ENCODE measurements around the gene CACNA1I. TPM values are rescaled to one million over a fixed set of nuclear protein-coding genes. Genes with fewer than 3 reads are reported as not detected.

The CACNA1I gene
- total RNA-seq, 2 experiments from 2014 or later = 0.36 to 0.57 TPM

- no peak for DNase-seq
- intact Hi-C loops (cut with micrococcal nuclease) = no loop called here
- H3K4me3 Mint-ChIP-seq = no peak overlapping the region
- no peak overlapping the region for H3K27ac Mint-ChIP-seq
- ChIA-PET POLR2A (no interaction called here), CTCF (no interaction called here)
- peaks cover 8% of the 10 kb centered on the region for H3K27me3 Mint-ChIP-seq
- H3K4me1 Mint-ChIP-seq (ENCODE audit: low read depth) = no peaks in the 10 kb centered on the region
- H3K36me3 Mint-ChIP-seq = no peaks in the 10 kb centered on the region
- H3K9me3 Mint-ChIP-seq = no peaks in the 10 kb centered on the region
Observed at GRCh38 chr22:39693943-39694500, 123.5 kb downstream of the CACNA1I start.

GRCh38 chr22:39697790-39698430, 127.4 kb downstream of the CACNA1I start:
- no peaks in the 10 kb centered on the region for H3K9me3 Mint-ChIP-seq
- no peak overlapping the region for H3K4me3 Mint-ChIP-seq
- CTCF ChIA-PET = no interaction called here
- no peaks in the 10 kb centered on the region for H3K36me3 Mint-ChIP-seq
- intact Hi-C loops (cut with micrococcal nuclease) = no loop called here
- no peak for DNase-seq
- no peaks in the 10 kb centered on the region for H3K4me1 Mint-ChIP-seq (ENCODE audit: low read depth)
- peaks cover under 1% of the 10 kb centered on the region for H3K27me3 Mint-ChIP-seq
- POLR2A ChIA-PET = no interaction called here
- no peak overlapping the region for H3K27ac Mint-ChIP-seq

GRCh38 chr22:39699631-39700360, 129.2 kb downstream of the CACNA1I start:
- Mint-ChIP-seq H3K27me3 (no peaks in the 10 kb centered on the region), H3K27ac (no peak overlapping the region), H3K4me1 (ENCODE audit: low read depth) (no peaks in the 10 kb centered on the region), H3K36me3 (no peaks in the 10 kb centered on the region), H3K4me3 (no peak overlapping the region), H3K9me3 (no peaks in the 10 kb centered on the region)
- POLR2A ChIA-PET = no interaction called here
- no peak for DNase-seq
- intact Hi-C loops (cut with micrococcal nuclease) = no loop called here
- CTCF ChIA-PET = no interaction called here

GRCh38 chr22:39700565-39700964, 130.0 kb downstream of the CACNA1I start:
- no peaks in the 10 kb centered on the region for H3K4me1 Mint-ChIP-seq (ENCODE audit: low read depth)
- POLR2A ChIA-PET = no interaction called here
- H3K27ac Mint-ChIP-seq = no peak overlapping the region
- CTCF ChIA-PET = no interaction called here
- no peak for DNase-seq
- H3K4me3 Mint-ChIP-seq = no peak overlapping the region
- H3K27me3 Mint-ChIP-seq = no peaks in the 10 kb centered on the region
- H3K36me3 Mint-ChIP-seq = no peaks in the 10 kb centered on the region
- intact Hi-C loops (cut with micrococcal nuclease) = no loop called here
- H3K9me3 Mint-ChIP-seq = no peaks in the 10 kb centered on the region

GRCh38 chr22:39703091-39703490, 132.5 kb downstream of the CACNA1I start:
- CTCF ChIA-PET = interaction anchor here (0.8 to 1.4 kb wide), 2 partner anchors 169 to 322 kb away, joined by 3 read pairs; no protein-coding TSS in a partner anchor
- POLR2A ChIA-PET = no interaction called here
- Mint-ChIP-seq H3K9me3 (no peaks in the 10 kb centered on the region), H3K36me3 (no peaks in the 10 kb centered on the region), H3K27me3 (no peaks in the 10 kb centered on the region), H3K4me1 (ENCODE audit: low read depth) (no peaks in the 10 kb centered on the region), H3K4me3 (no peak overlapping the region), H3K27ac (no peak overlapping the region)
- intact Hi-C loops (cut with micrococcal nuclease) = no loop called here
- no peak for DNase-seq

- CTCF ChIA-PET = no interaction called here
Observed at GRCh38 chr22:39703928-39704639, 133.5 kb downstream of the CACNA1I start.

GRCh38 chr22:39705386-39705785, 134.8 kb downstream of the CACNA1I start:
- Mint-ChIP-seq H3K27ac (no peak overlapping the region), H3K4me1 (ENCODE audit: low read depth) (no peaks in the 10 kb centered on the region), H3K9me3 (no peaks in the 10 kb centered on the region), H3K27me3 (no peaks in the 10 kb centered on the region), H3K4me3 (no peak overlapping the region), H3K36me3 (no peaks in the 10 kb centered on the region)
- ChIA-PET CTCF (no interaction called here), POLR2A (no interaction called here)
- intact Hi-C loops (cut with micrococcal nuclease) = no loop called here
- DNase-seq = no peak

More at GRCh38 chr22:39703928-39704639, 133.5 kb downstream of the CACNA1I start:
- POLR2A ChIA-PET = no interaction called here
- H3K36me3 Mint-ChIP-seq = no peaks in the 10 kb centered on the region
- no peak for DNase-seq
- H3K27ac Mint-ChIP-seq = no peak overlapping the region
- H3K9me3 Mint-ChIP-seq = no peaks in the 10 kb centered on the region
- H3K4me1 Mint-ChIP-seq (ENCODE audit: low read depth) = no peaks in the 10 kb centered on the region
- H3K27me3 Mint-ChIP-seq = no peaks in the 10 kb centered on the region
- intact Hi-C loops (cut with micrococcal nuclease) = no loop called here
- H3K4me3 Mint-ChIP-seq = no peak overlapping the region

- Mint-ChIP-seq H3K36me3 (no peaks in the 10 kb centered on the region), H3K4me3 (no peak overlapping the region), H3K4me1 (ENCODE audit: low read depth) (no peaks in the 10 kb centered on the region), H3K27me3 (no peaks in the 10 kb centered on the region), H3K9me3 (no peaks in the 10 kb centered on the region), H3K27ac (no peak overlapping the region)
- CTCF ChIA-PET = no interaction called here
- no peak for DNase-seq
- POLR2A ChIA-PET = no interaction called here
- intact Hi-C loops (cut with micrococcal nuclease) = no loop called here
Observed at GRCh38 chr22:39706376-39707140, 136.0 kb downstream of the CACNA1I start.

GRCh38 chr22:39707351-39707750, 136.8 kb downstream of the CACNA1I start:
- CTCF ChIA-PET = no interaction called here
- Mint-ChIP-seq H3K27ac (no peak overlapping the region), H3K9me3 (no peaks in the 10 kb centered on the region)

GRCh38 chr22:39707816-39708215, 137.3 kb downstream of the CACNA1I start:
- ChIA-PET CTCF (no interaction called here), POLR2A (no interaction called here)
- DNase-seq = no peak
- Mint-ChIP-seq H3K4me1 (ENCODE audit: low read depth) (no peaks in the 10 kb centered on the region), H3K4me3 (no peak overlapping the region), H3K9me3 (no peaks in the 10 kb centered on the region), H3K36me3 (no peaks in the 10 kb centered on the region), H3K27me3 (no peaks in the 10 kb centered on the region), H3K27ac (no peak overlapping the region)
- intact Hi-C loops (cut with micrococcal nuclease) = no loop called here

More at GRCh38 chr22:39707351-39707750, 136.8 kb downstream of the CACNA1I start:
- Mint-ChIP-seq H3K27me3 (no peaks in the 10 kb centered on the region), H3K4me3 (no peak overlapping the region), H3K36me3 (no peaks in the 10 kb centered on the region), H3K4me1 (ENCODE audit: low read depth) (no peaks in the 10 kb centered on the region)
- intact Hi-C loops (cut with micrococcal nuclease) = no loop called here
- POLR2A ChIA-PET = no interaction called here
- DNase-seq = no peak

- POLR2A ChIA-PET = no interaction called here
- no peaks in the 10 kb centered on the region for H3K4me1 Mint-ChIP-seq (ENCODE audit: low read depth)
- no peaks in the 10 kb centered on the region for H3K27me3 Mint-ChIP-seq
- intact Hi-C loops (cut with micrococcal nuclease) = no loop called here
- DNase-seq = no peak
- H3K36me3 Mint-ChIP-seq = no peaks in the 10 kb centered on the region
- no peak overlapping the region for H3K4me3 Mint-ChIP-seq
- H3K9me3 Mint-ChIP-seq = no peaks in the 10 kb centered on the region
- no peak overlapping the region for H3K27ac Mint-ChIP-seq
- CTCF ChIA-PET = interaction anchor here (0.7 to 1.0 kb wide), 2 partner anchors 198 to 314 kb away, joined by 4 to 5 read pairs; no protein-coding TSS in a partner anchor
Observed at GRCh38 chr22:39710380-39711150, 140.0 kb downstream of the CACNA1I start.

Measured in activated CD4-positive, alpha-beta memory T cell treated with anti-CD3 and anti-CD28 coated beads for 36 hours (primary cell).